Loucy (cell line): ENCODE results near the gene CD9.

Experiments used
- H2AFZ ChIP-seq: fragments of 200-600 bp; sonication (generic); 2 replicates; pipeline ENCODE4 v1.6.0; 2016; ENCODE audit warnings: antibody characterized with exemption, mild to moderate bottlenecking, low read length, moderate library complexity
- H3F3A ChIP-seq: fragments of 200-600 bp; 2 replicates; pipeline ENCODE4 v1.6.0; 2016; ENCODE audit warnings: antibody characterized with exemption, low read depth, mild to moderate bottlenecking
- H3K27me3 ChIP-seq: fragments of 200-600 bp; sonication (generic); 2 replicates; pipeline ENCODE4 v1.6.1; 2014; ENCODE audit warnings: low read length, mild to moderate bottlenecking; ENCODE audit not compliant: insufficient read depth, poor library complexity, severe bottlenecking
- H3K36me3 ChIP-seq: fragments of 200-600 bp; sonication (generic); 2 replicates; pipeline ENCODE4 v1.6.1; 2016; ENCODE audit warnings: low read length; ENCODE audit not compliant: insufficient read depth
- H3K4me1 ChIP-seq: fragments of 200-600 bp; sonication (generic); 2 replicates; pipeline ENCODE4 v1.5.1; 2014; ENCODE audit warnings: low read length, mild to moderate bottlenecking; ENCODE audit not compliant: insufficient read depth, poor library complexity, severe bottlenecking
- H3K4me2 ChIP-seq: fragments of 200-600 bp; sonication (generic); 2 replicates; pipeline ENCODE4 v1.6.0; 2014; ENCODE audit warnings: antibody characterized with exemption, low read length, low read depth, mild to moderate bottlenecking; ENCODE audit not compliant: poor library complexity, severe bottlenecking
- H3K4me3 ChIP-seq: fragments of 200-600 bp; sonication (generic); 2 replicates; pipeline ENCODE4 v1.5.1; 2014; ENCODE audit warnings: low read length, mild to moderate bottlenecking, mixed read lengths; ENCODE audit not compliant: poor library complexity, severe bottlenecking
- H3K79me2 ChIP-seq: fragments of 200-600 bp; sonication (generic); 2 replicates; pipeline ENCODE4 v1.6.1; 2014; ENCODE audit warnings: low read length; ENCODE audit not compliant: insufficient read depth
- H3K9ac ChIP-seq: fragments of 200-600 bp; sonication (generic); 2 replicates; pipeline ENCODE4 v1.6.0; 2014; ENCODE audit warnings: mild to moderate bottlenecking, low read depth, low read length, moderate library complexity; ENCODE audit not compliant: poor library complexity, severe bottlenecking
- H3K9me2 ChIP-seq: fragments of 200-600 bp; sonication (generic); replicated peaks from 2 replicates; pipeline ENCODE4 v1.6.1; 2016; ENCODE audit warnings: low read depth, low read length, mixed read lengths
- H3K9me3 ChIP-seq: fragments of 200-600 bp; sonication (generic); 2 replicates; pipeline ENCODE4 v1.6.1; 2014; ENCODE audit warnings: mild to moderate bottlenecking, antibody characterized with exemption, low read length, low read depth; ENCODE audit not compliant: insufficient read depth
- H4K20me1 ChIP-seq: fragments of 200-600 bp; sonication (generic); 2 replicates; pipeline ENCODE4 v1.6.0; 2014; ENCODE audit warnings: antibody characterized with exemption, low read length, mild to moderate bottlenecking; ENCODE audit not compliant: insufficient read depth, poor library complexity, severe bottlenecking
- CTCF ChIP-seq: fragments of 200-600 bp; sonication (generic); conservative IDR thresholded peaks from 2 replicates; pipeline ENCODE4 v1.5.1; 2014; ENCODE audit warnings: mild to moderate bottlenecking, antibody characterized with exemption, low read length
- EZH2phosphoT487 ChIP-seq: fragments of 200-600 bp; IDR thresholded peaks from 2 replicates; pipeline ENCODE4 v1.6.1; 2018; ENCODE audit warnings: antibody characterized with exemption, mild to moderate bottlenecking, moderate library complexity, borderline replicate concordance

The CD9 gene

GRCh38 chr12:6178981-6179761 is 21.0 kb upstream of the CD9 start:
- Histone ChIP-seq H3K36me3 (no peaks in the 10 kb centered on the region), H2AFZ (no peak overlapping the region), H3K27me3 (no peaks in the 10 kb centered on the region), H3K4me1 (peaks cover 6% of the 10 kb centered on the region), H3K4me3 (no peak overlapping the region), H3K9ac (no peak overlapping the region), H3K79me2 (no peaks in the 10 kb centered on the region), H4K20me1 (no peaks in the 10 kb centered on the region), H3K9me3 (no peaks in the 10 kb centered on the region), H3F3A (no peaks in the 10 kb centered on the region), H3K4me2 (no peak overlapping the region), H3K9me2 (no peaks in the 10 kb centered on the region)
- no peak for TF ChIP-seq CTCF
- TF ChIP-seq EZH2phosphoT487: no peak

- Histone ChIP-seq H3K36me3 (no peaks in the 10 kb centered on the region), H3K9me2 (no peaks in the 10 kb centered on the region), H3K9me3 (no peaks in the 10 kb centered on the region), H3K27me3 (no peaks in the 10 kb centered on the region), H3K79me2 (no peaks in the 10 kb centered on the region), H2AFZ (no peak overlapping the region), H3K4me2 (no peak overlapping the region), H3F3A (no peaks in the 10 kb centered on the region), H3K4me3 (no peak overlapping the region), H3K4me1 (peaks cover 6% of the 10 kb centered on the region), H4K20me1 (no peaks in the 10 kb centered on the region), H3K9ac (no peak overlapping the region)
- no peak for TF ChIP-seq CTCF
- TF ChIP-seq EZH2phosphoT487: no peak
These were observed 19.7 kb upstream of the CD9 start for GRCh38 chr12:6180268-6181051.

GRCh38 chr12:6181166-6181565 is 19.0 kb upstream of the CD9 start:
- H3K9me2 ChIP-seq: no peaks in the 10 kb centered on the region
- H3F3A ChIP-seq: no peaks in the 10 kb centered on the region
- H3K9me3 ChIP-seq: no peaks in the 10 kb centered on the region
- H3K36me3 ChIP-seq: no peaks in the 10 kb centered on the region
- H3K4me2 ChIP-seq: no peak overlapping the region
- H3K4me1 ChIP-seq: peaks cover 6% of the 10 kb centered on the region
- H3K27me3 ChIP-seq: no peaks in the 10 kb centered on the region
- H3K79me2 ChIP-seq: no peaks in the 10 kb centered on the region
- H2AFZ ChIP-seq: no peak overlapping the region
- TF ChIP-seq CTCF (no peak), EZH2phosphoT487 (no peak)
- no peak overlapping the region for H3K4me3 ChIP-seq
- no peaks in the 10 kb centered on the region for H4K20me1 ChIP-seq
- no peak overlapping the region for H3K9ac ChIP-seq
